CD4-positive, alpha-beta T cell treated with Interleukin-12 subunit alpha and Interleukin-12 subunit beta, for 1 hour (primary cell): ENCODE data around the gene NVL.
A peak's percentile ranks its signal among the peaks of the same experiment; 100 is the strongest.
"Not testable (repeated sequence)": the region's sequence is repeated elsewhere in the genome, so short reads cannot be mapped to it uniquely, and the experiment has no call there.

ENCODE experiments used
- DNase-seq: peaks from one replicate; pipeline ENCODE4 v3.0.0-alpha.2; 2020

Gene NVL

DNA sequence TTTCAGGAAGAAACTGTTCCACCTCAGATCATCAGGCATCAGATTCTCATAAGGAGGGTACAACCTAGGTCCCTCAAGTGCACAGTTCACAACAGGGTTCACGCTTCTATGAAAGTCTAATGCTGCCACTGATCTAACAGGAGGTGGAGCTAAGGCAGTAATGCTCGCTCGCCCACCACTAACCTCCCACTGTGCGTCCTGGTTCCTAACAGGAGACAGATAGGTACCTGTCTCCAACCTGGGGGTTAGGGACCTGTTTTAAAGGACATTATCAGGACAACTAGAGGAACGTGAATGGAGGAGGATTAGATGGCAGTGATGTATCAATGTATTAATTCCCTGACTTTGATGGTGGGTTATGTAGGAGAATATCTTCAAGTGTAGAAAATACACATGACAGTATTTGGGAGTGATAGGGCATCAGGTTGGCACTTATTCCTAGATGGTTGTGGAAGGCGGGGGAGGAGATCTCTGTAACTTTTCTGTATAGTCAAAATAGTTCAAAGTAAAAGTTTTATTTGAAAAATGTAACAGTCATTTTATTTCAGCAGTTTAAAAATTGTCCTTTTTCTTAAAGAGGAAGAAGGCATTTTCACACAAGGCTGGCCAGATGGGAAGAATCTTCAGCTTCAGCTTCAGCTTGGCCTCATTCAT, 103.0 kb downstream of the NVL start:
- DNase-seq, result no peak

GRCh38 chr1:224223819-224224714, 105.9 kb downstream of the NVL start:
- DNase-seq, result no peak

GRCh38 chr1:224219612-224220059, 110.3 kb downstream of the NVL start:
- DNase-seq, result no peak

DNA sequence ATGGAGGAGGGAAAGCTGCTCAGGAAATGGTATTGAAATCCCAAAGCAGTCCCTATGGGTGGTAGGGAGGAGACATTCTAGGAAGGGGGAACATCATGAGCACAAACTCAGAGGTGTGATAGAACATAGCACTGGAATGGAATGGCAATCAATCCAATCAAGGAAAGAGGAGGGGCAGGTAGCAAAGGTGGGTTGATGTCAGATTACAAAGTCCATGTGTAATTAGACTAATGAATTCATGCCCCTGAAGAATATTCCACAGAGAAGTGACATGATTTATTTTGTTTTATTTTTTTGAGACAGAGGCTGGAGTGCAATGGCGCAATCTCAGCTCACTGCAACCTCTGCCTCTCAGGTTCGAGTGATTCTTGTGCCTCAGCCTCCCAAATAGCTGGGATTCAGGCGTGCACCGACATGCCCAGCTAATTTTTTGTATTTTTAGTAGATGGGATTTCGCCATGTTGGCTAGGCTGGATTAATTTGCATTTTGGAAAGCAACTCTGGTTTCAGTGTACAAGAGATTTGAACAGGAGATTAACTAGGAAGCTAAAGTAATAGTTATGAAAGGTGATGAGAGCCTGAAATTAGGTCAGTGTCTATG, 110.9 kb downstream of the NVL start:
- DNase-seq, result no peak

DNA sequence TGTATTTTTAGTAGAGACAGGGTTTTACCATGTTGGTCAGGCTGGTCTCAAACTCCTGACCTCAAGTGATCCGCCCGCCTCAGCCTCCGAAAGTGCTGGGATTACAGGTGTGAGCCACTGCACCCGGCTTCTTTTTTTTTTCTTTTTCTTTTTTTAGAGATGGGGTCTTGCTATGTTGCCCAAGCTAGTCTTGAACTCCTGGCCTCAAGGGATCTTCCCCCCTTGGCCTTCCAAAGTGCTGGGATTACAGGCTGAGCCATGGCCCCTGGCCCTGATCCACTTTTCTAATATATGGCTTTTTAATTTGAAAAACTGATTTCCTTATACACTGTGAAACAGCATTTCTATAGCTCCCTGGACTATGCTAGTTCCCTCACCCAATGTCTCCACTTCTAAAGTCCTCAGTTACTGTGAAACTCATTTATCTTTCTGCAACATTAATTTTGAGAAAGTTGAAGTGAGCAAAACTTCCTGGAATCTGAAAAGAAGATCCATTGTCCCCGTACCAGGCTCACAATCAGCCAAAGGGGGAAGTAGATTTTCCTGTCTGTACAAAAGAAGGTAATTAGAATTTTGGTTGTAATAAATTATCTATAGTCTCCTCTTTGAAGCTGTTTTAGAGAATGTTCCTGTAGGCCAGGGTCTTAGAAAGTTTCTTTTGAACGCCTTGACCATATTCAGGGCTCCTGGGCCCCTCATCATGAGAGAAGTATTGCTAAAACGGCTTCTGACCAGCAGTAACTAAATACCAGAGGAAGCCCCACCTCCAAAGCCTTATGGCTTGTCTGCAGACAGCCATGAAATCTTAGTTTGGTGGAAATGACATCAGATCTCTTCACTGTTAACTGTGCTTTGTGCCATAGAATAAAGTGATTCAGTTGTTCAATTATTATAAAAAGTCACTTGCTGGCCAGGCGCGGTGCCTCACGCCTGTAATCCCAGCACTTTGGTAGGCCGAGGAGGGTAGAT, 112.0 kb downstream of the NVL start:
- no peak for DNase-seq

DNA sequence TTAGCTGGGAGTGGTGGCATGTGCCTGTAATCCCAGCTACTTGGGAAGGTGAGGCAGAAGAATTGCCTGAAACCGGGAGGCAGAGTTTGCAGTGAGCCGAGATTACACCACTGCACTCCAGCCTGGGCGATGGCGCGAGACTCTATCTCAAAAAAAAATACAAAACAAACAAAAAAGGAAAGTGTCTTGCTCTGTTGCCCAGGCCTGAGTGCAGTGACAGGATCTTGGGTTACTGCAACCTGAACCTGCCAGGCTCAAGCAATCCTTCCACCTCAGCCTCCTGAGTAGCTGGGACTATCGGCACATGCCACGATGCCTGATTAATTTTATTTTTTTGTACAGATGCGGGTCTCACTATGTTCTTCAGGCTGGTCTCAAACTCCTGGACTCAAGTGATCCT, 113.6 kb downstream of the NVL start:
- DNase-seq, result no peak

DNA sequence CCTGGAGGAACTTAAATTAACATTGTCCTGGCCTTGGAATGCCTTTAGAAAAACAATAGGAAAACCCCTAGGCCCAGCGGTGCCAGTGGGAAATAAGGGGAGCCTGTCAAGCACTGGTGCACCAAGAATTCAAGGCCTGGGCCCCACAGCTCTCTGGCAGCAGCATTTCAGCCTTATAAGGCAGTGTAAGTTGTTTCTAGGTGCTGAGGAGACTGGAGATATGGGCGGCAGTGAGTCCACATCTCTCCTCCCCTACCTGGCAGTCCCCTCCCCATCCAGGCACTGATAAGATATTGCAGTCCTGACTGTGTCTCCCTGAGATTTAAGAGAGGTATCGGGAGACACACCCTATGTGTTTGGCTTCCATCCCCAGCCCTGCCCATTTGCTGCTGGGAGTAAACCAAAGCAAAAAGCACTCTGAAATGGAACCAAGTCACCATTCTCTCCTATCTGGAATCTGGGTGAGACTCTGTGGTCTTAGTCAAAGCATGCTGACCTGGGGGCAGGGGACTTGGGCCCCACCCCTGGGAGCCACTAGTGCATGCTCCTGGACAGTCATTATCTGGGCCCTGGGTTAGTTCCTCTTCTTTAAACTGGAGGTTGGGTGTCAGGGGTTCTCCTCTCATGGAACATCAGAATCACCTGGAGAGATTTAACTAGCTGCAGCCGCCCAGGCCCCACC, 116.4 kb downstream of the NVL start:
- no peak for DNase-seq

DNA sequence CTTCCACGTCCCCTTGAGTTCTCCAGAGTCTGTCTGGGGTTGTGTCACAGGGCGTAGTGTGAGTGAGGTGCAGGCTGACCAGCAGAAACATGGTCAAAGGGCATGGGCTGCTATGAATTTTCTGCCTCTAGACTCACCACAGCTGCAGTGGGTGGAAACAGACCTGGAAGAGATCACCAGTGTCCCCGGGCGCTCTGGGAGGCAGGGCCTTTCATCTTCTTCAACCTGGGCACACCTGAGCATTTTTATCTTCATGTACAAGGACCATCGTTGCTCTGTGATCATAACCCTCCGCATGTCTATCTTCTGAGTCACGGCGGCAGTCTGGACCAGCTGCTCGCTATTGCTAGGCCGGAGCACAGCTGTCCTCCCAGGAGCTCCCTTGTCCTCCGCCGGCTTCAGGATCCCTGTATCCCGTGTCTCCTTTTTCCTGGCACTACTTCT, 117.3 kb downstream of the NVL start:
- DNase-seq, result no peak

DNA sequence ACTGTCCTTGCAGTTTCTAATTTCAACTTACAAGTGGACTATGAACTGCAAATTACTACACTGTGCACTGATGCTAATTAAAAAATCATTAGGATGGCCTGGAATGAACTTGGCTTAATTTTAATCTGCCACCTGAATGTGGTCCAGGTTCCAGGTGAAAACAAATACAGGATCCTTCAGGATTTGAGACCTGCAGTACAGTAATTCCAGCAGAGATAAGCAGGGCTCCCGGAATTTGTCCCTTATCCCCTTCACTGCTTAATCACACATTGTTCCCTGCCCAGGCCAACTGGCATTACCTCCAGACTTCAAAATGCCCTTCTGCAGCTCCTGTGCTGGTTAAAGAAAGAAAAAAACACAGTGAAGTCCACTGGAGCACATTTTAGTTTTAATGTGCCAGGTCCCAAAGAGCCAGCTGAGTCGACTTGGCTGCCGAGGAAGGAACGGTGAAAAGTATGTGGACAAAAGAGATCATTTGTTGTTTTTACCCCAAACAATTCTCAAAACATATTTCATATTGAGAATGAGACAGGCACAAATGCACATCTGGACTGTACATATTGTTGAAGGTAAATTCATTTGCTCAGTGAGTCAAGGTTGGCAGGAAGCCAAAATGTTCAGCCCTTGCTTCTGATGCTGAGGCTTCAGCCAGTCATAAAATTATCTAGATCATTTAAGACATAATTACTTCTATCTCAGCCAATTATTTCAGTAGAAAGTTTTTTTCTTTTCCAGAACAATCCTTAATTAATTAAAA, 118.6 kb downstream of the NVL start:
- no peak for DNase-seq

- DNase-seq, result not testable (repeated sequence)
Measured at GRCh38 chr1:224205931-224206538, 123.9 kb downstream of the NVL start.

GRCh38 chr1:224205438-224205840, 124.5 kb downstream of the NVL start:
- peak; percentile 17 for DNase-seq

DNA sequence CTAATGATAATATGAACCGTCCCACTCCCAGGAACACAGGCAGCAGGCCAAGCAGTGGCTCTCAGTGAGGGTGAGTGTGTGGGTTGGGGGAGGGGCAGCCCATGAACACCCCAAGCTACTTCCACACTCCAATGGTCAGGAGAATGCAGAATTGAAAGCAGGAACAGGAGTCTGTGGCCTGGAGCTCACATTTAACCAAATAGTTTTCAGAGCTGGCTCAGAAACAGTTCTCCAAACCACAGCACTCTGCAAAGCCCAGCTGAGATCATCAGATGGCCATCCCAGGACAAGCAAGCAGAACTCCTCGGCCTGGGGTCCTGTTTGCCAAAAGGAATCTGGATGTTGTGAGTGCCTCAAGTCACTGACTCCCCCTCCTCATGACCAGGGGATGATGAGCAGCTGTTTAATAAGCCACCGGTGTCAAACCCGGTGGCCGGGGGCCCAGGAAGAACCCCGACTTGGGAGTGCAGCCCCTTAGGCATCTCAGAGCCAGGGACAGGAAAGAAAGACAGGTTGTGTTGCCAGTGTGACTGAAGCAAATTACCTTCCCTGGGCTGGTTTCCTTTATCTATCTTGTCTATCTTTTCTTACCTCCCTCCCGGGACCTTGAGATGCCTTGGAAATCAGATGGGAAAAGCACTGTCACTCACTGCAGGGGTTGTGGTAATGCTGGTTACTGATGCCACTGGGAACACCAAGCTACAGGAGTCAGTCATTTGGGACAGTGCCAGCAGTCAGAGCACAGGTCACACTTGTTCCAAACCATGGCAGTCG, 126.5 kb downstream of the NVL start:
- DNase-seq, result peak; percentile 14

- no peak for DNase-seq
Measured at GRCh38 chr1:224201853-224202252, 128.1 kb downstream of the NVL start.

DNA sequence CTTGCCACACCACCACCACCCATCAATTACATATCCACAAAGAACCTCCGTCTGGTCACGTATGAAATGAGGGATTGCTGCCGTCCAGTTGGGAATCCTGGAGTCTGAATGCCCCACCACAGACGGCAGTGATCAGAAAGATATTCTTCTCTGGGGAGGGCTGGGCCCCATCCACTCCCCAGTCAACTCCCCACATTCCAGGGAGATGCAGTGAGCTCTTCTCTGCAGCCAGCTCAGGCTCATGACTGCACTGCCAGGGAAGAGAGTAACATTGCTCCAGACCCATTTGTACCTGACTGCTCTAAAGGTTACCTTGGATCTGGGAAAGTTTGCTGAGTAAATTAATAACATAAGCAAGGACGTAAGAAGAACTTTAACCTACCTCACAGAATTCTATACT, 128.6 kb downstream of the NVL start:
- no peak for DNase-seq

DNA sequence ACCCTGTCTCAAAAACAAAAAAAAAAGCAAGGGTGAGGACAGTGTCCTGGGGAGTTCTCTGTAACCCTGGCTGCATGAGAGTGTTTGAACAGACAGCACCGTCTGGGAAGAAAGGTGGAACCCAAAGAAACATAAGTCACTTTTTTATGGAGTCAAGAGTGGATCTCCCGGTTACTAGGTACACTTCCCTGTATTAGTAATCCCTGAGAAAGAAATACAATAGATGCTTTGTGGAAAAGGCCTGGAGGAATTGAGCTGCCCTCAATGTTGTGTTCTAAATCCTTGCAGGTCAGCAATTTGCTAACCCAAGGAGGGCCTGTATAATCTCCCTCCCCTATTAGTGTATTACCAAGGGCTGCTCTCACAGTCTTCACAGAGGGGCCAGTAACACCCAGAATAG, 130.3 kb downstream of the NVL start:
- no peak for DNase-seq

- no peak for DNase-seq
Measured at GRCh38 chr1:224198572-224198971, 131.4 kb downstream of the NVL start.

- no peak for DNase-seq
Measured at GRCh38 chr1:224196813-224197600, 133.0 kb downstream of the NVL start.

DNA sequence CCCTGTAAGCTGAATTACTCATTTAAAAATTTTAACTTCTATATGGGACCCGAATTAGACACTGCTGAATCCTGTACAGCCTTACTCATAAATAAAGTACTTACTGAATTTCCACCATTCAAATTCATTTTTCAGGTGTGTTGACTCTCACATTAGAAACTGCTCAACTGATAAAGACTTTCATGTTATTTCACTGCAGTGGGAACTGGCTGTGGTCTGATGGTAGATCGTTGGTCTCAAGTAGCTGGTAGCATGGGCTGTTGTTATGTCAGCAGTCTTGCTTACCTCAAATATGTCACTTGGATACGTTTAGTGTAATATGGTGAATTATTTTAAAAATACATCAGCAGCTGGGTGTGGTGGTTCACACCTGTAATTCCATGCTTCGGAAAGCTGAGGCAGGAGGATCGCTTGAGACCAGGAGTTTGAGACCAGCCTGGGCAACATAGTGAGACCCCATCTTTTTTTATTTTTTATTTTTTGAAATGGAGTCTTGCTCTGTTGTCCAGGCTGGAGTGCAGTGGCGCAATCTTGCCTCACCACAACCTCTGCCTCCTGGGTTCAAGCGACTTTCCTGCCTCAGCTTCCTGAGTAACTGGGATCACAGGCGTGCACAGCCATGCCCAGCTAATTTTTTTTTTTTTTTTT, 136.5 kb downstream of the NVL start:
- no peak for DNase-seq
